Fibroblast of skin of right biceps (primary cell): ENCODE results near the gene FAF2.
A peak's percentile ranks its signal among the peaks of the same experiment; 100 is the strongest.
"Not testable (repeated sequence)": the region's sequence is repeated elsewhere in the genome, so short reads cannot be mapped to it uniquely, and the experiment has no call there.

Source experiments
- DNase-seq: peaks from one replicate; pipeline ENCODE4 v3.0.0-alpha.2; 2013

The FAF2 gene

GRCh38 chr5:176420086-176420485 is 28.1 kb upstream of the FAF2 start:
- no peak for DNase-seq

- no peak for DNase-seq
Measured at GRCh38 chr5:176420972-176421544, 27.1 kb upstream of the FAF2 start.

GRCh38 chr5:176424181-176424580 is 24.0 kb upstream of the FAF2 start:
- DNase-seq, result no peak

- peak; percentile 45 for DNase-seq
Measured at GRCh38 chr5:176425138-176425537, 23.0 kb upstream of the FAF2 start.

GRCh38 chr5:176425791-176426190 is 22.4 kb upstream of the FAF2 start:
- no peak for DNase-seq

- DNase-seq, result no peak
Measured at GRCh38 chr5:176426876-176427275, 21.3 kb upstream of the FAF2 start.

GRCh38 chr5:176427971-176428370 is 20.2 kb upstream of the FAF2 start:
- DNase-seq, result no peak

GRCh38 chr5:176429972-176430371 is 18.2 kb upstream of the FAF2 start:
- DNase-seq, result no peak

GRCh38 chr5:176432707-176433106 is 15.5 kb upstream of the FAF2 start:
- no peak for DNase-seq

- peak; percentile 67 for DNase-seq
Measured at GRCh38 chr5:176436656-176437055, 11.5 kb upstream of the FAF2 start.

GRCh38 chr5:176438959-176439757 is 9.0 kb upstream of the FAF2 start:
- DNase-seq, result peak; percentile 88

GRCh38 chr5:176440927-176441706 is 7.1 kb upstream of the FAF2 start:
- peak; percentile 11 for DNase-seq

- DNase-seq, result peak; percentile 51
Measured at GRCh38 chr5:176441921-176442323, 6.3 kb upstream of the FAF2 start.

- not testable (repeated sequence) for DNase-seq
Measured at GRCh38 chr5:176442911-176443310, 5.3 kb upstream of the FAF2 start.

- DNase-seq, result no peak
Measured at GRCh38 chr5:176444742-176445141, 3.4 kb upstream of the FAF2 start.

GRCh38 chr5:176446028-176446665 is 2.0 kb upstream of the FAF2 start:
- DNase-seq, result no peak

- DNase-seq, result no peak
Measured at GRCh38 chr5:176446884-176447590, 1.1 kb upstream of the FAF2 start.

- DNase-seq, result no peak
Measured at GRCh38 chr5:176447591-176447977, 601 bp upstream of the FAF2 start.

- no peak for DNase-seq
Measured at GRCh38 chr5:176450077-176450476, 1.9 kb downstream of the FAF2 start.

- DNase-seq, result no peak
Measured at GRCh38 chr5:176454724-176455394, 6.7 kb downstream of the FAF2 start.

- peak; percentile 25 for DNase-seq
Measured at GRCh38 chr5:176458904-176459561, 10.8 kb downstream of the FAF2 start.

- DNase-seq, result no peak
Measured at GRCh38 chr5:176461349-176461748, 13.2 kb downstream of the FAF2 start.
